ENCODE measurements around the gene REXO4. TPM values are rescaled to one million over a fixed set of nuclear protein-coding genes. Genes with fewer than 3 reads are reported as not detected.

REXO4 gene
- total RNA-seq, 1 experiment from 2014 or later = 38.6 TPM

DNA sequence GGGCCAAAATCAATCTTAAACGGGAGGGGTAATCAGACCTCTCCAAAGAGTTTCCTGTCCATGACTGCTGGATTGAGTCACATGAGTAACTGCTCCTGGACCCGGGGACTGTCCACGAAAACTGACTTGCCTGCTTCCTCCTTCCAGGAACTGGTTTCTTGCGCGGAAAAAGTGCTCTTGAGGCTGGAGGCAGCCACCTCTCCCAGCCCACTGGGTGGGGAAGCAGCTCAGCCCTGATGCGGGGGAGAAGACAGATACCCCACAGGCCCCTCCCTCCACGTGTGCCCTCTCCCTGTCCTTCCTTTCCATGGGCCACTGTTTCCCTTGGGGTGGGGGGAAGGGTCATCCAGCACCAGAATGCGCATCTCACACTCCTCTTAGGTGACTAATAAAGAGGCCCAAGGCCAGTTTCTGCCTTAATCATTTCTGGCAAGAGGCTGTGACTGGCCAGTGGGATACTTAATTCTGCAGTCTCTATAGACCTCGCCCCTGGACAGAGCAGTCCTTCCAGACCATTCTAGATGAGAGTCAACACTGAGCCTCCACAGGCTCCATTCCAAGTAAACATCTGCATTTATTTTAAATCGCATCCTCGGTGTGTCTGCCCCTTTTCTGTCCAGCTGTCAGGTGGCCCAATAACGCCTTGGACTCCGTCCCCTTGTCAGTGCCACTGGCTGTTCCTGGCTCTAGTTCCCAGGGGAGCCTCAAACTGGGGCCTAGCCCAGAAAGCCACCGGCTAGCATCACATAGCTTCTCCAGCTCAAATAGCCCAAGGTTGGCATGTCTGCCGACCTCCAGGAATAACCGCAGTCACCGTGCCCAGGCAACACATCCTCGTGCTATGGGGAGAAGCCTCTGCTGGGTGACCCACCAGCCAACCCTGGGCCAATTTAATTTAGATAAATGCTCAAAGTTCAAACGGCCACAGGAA, 12.0 kb downstream of the REXO4 start:
- DNase-seq (ENCODE audit: low spot score) (no peak), ATAC-seq (no peak)
- Mint-ChIP-seq H3K9me3 (no peaks in the 10 kb centered on the region), H3K36me3 (peaks cover 51% of the 10 kb centered on the region), H3K27ac (0 out of 2 replicates have a peak overlapping the region, but pooled peaks have one; percentile 41), H3K4me3 (no peak overlapping the region), H3K27me3 (ENCODE audit: low read depth) (no peaks in the 10 kb centered on the region), H3K4me1 (no peaks in the 10 kb centered on the region)
- TF ChIP-seq, protein P1, sequence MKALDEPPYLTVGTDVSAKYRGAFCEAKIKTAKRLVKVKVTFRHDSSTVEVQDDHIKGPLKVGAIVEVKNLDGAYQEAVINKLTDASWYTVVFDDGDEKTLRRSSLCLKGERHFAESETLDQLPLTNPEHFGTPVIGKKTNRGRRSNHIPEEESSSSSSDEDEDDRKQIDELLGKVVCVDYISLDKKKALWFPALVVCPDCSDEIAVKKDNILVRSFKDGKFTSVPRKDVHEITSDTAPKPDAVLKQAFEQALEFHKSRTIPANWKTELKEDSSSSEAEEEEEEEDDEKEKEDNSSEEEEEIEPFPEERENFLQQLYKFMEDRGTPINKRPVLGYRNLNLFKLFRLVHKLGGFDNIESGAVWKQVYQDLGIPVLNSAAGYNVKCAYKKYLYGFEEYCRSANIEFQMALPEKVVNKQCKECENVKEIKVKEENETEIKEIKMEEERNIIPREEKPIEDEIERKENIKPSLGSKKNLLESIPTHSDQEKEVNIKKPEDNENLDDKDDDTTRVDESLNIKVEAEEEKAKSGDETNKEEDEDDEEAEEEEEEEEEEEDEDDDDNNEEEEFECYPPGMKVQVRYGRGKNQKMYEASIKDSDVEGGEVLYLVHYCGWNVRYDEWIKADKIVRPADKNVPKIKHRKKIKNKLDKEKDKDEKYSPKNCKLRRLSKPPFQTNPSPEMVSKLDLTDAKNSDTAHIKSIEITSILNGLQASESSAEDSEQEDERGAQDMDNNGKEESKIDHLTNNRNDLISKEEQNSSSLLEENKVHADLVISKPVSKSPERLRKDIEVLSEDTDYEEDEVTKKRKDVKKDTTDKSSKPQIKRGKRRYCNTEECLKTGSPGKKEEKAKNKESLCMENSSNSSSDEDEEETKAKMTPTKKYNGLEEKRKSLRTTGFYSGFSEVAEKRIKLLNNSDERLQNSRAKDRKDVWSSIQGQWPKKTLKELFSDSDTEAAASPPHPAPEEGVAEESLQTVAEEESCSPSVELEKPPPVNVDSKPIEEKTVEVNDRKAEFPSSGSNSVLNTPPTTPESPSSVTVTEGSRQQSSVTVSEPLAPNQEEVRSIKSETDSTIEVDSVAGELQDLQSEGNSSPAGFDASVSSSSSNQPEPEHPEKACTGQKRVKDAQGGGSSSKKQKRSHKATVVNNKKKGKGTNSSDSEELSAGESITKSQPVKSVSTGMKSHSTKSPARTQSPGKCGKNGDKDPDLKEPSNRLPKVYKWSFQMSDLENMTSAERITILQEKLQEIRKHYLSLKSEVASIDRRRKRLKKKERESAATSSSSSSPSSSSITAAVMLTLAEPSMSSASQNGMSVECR (CRISPR knock-in tag; IDR thresholded peaks at IDR 0.05; ENCODE audit: borderline replicate concordance) = no peak
- ChIA-PET POLR2A (no interaction called here), CTCF (no interaction called here)

DNA sequence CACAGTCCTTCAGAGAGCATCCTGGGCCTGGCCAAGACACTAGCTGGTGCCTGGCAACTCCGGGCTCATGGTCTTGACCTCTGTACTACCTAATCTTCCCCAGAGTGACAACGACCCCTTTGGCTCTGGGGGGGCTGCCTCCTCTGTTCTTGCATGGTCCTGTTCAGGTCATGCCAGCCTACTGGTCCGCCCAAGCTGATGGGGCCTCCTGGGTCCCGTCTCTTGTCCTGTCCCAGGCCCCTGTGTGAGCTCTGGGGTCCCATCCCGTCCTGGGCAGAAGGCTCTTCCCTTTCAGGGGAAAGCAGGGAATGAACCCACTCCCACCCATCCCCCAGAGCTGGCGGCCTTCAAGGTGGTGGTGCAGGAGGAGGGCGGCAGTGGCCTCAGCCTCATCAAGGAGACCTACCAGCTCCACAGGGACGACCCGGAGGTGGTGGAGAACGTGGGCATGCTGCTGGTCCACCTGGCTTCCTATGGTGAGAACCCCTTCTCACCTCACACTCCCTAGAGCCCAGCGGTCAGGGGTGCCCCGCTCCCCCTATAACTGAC, 13.3 kb downstream of the REXO4 start:
- TF ChIP-seq MXD4 (CRISPR knock-in tag; IDR thresholded peaks at IDR 0.05; ENCODE audit: borderline replicate concordance) (no peak), ZNF423 (CRISPR knock-in tag; IDR thresholded peaks at IDR 0.05) (no peak), RELA (CRISPR knock-in tag; IDR thresholded peaks at IDR 0.05; ENCODE audit: borderline replicate concordance) (no peak), ZNF219 (CRISPR knock-in tag; IDR thresholded peaks at IDR 0.05; ENCODE audit: borderline replicate concordance) (no peak)
- TF ChIP-seq, protein P2, sequence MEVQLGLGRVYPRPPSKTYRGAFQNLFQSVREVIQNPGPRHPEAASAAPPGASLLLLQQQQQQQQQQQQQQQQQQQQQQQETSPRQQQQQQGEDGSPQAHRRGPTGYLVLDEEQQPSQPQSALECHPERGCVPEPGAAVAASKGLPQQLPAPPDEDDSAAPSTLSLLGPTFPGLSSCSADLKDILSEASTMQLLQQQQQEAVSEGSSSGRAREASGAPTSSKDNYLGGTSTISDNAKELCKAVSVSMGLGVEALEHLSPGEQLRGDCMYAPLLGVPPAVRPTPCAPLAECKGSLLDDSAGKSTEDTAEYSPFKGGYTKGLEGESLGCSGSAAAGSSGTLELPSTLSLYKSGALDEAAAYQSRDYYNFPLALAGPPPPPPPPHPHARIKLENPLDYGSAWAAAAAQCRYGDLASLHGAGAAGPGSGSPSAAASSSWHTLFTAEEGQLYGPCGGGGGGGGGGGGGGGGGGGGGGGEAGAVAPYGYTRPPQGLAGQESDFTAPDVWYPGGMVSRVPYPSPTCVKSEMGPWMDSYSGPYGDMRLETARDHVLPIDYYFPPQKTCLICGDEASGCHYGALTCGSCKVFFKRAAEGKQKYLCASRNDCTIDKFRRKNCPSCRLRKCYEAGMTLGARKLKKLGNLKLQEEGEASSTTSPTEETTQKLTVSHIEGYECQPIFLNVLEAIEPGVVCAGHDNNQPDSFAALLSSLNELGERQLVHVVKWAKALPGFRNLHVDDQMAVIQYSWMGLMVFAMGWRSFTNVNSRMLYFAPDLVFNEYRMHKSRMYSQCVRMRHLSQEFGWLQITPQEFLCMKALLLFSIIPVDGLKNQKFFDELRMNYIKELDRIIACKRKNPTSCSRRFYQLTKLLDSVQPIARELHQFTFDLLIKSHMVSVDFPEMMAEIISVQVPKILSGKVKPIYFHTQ (CRISPR knock-in tag; IDR thresholded peaks at IDR 0.05) = no peak
- TF ChIP-seq, protein P1 (CRISPR knock-in tag; IDR thresholded peaks at IDR 0.05; ENCODE audit: borderline replicate concordance) = 0 out of 2 replicates have a peak, but pooled peaks have one; percentile 27
- TF ChIP-seq, protein P3, sequence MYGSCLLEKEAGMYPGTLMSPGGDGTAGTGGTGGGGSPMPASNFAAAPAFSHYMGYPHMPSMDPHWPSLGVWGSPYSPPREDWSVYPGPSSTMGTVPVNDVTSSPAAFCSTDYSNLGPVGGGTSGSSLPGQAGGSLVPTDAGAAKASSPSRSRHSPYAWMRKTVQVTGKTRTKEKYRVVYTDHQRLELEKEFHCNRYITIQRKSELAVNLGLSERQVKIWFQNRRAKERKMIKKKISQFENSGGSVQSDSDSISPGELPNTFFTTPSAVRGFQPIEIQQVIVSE (CRISPR knock-in tag; IDR thresholded peaks at IDR 0.05; ENCODE audit: borderline replicate concordance) = no peak
- TF ChIP-seq, protein P4, sequence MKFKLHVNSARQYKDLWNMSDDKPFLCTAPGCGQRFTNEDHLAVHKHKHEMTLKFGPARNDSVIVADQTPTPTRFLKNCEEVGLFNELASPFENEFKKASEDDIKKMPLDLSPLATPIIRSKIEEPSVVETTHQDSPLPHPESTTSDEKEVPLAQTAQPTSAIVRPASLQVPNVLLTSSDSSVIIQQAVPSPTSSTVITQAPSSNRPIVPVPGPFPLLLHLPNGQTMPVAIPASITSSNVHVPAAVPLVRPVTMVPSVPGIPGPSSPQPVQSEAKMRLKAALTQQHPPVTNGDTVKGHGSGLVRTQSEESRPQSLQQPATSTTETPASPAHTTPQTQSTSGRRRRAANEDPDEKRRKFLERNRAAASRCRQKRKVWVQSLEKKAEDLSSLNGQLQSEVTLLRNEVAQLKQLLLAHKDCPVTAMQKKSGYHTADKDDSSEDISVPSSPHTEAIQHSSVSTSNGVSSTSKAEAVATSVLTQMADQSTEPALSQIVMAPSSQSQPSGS (CRISPR knock-in tag; IDR thresholded peaks at IDR 0.05; ENCODE audit: borderline replicate concordance, low read depth) = no peak
- H3K4me3 Mint-ChIP-seq = no peak overlapping the region
- H3K9me3 Mint-ChIP-seq = no peaks in the 10 kb centered on the region
- ChIA-PET POLR2A (no interaction called here), CTCF (interaction anchor here (1.0 to 1.7 kb wide), 2 partner anchors 9 to 27 kb away, joined by 5 to 9 read pairs; no protein-coding TSS in a partner anchor)
- H3K27me3 Mint-ChIP-seq (ENCODE audit: low read depth) = no peaks in the 10 kb centered on the region
- 0 out of 2 replicates have a peak overlapping the region, but pooled peaks have one; percentile 60 for H3K27ac Mint-ChIP-seq
- peaks cover 39% of the 10 kb centered on the region for H3K36me3 Mint-ChIP-seq
- DNase-seq (ENCODE audit: low spot score) = no peak
- no peak for ATAC-seq
- H3K4me1 Mint-ChIP-seq = no peaks in the 10 kb centered on the region
